Measurements from ENCODE around the gene VAV2. TPM values are rescaled to one million over a fixed set of nuclear protein-coding genes. Genes with fewer than 3 reads are reported as not detected.

The VAV2 gene
- polyA plus RNA-seq, 2 of the 4 experiments (the other 2 are of a cell fraction), result 9.8 to 21.4 TPM

DNA sequence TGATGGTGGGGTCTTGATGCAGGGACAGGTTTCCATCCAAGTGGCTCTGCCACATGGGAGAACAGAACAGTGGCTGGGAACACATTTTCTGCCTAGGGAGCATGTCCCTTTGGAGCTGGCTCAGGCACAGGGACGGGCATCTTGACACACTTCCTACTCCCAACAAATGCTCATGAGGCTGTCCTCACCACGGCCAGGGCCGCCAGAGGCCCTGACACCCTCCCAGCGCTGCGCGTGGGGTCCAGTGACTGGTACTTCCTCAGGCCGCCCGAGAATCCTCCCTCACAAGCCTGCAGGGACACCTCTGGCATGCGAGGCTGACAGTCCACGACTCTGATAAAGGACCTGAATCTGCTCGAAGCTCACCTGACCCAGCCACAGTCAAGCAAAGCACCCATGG lies 193.0 kb downstream of the VAV2 start:
- no peak overlapping the region for H3K27ac ChIP-seq
- no peak overlapping the region for H3K4me2 ChIP-seq
- FAIRE-seq, result no peak
- no peak for TF ChIP-seq ZSCAN20 (CRISPR knock-in tag; IDR thresholded peaks at IDR 0.05)
- no peak for TF ChIP-seq MAZ (IDR thresholded peaks at IDR 0.05; ENCODE audit: borderline replicate concordance, low read depth, low read length)
- TF ChIP-seq JUNB (IDR thresholded peaks at IDR 0.05), result no peak
- no peak for TF ChIP-seq HEYL (CRISPR knock-in tag; IDR thresholded peaks at IDR 0.05)
- TF ChIP-seq KDM1A (IDR thresholded peaks at IDR 0.05; ENCODE audit: low read depth), result no peak
- no peak for TF ChIP-seq BHLHE40 (IDR thresholded peaks at IDR 0.05; ENCODE audit: low read depth, low read length)
- TF ChIP-seq, protein P1, sequence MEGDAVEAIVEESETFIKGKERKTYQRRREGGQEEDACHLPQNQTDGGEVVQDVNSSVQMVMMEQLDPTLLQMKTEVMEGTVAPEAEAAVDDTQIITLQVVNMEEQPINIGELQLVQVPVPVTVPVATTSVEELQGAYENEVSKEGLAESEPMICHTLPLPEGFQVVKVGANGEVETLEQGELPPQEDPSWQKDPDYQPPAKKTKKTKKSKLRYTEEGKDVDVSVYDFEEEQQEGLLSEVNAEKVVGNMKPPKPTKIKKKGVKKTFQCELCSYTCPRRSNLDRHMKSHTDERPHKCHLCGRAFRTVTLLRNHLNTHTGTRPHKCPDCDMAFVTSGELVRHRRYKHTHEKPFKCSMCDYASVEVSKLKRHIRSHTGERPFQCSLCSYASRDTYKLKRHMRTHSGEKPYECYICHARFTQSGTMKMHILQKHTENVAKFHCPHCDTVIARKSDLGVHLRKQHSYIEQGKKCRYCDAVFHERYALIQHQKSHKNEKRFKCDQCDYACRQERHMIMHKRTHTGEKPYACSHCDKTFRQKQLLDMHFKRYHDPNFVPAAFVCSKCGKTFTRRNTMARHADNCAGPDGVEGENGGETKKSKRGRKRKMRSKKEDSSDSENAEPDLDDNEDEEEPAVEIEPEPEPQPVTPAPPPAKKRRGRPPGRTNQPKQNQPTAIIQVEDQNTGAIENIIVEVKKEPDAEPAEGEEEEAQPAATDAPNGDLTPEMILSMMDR (IDR thresholded peaks at IDR 0.05), result no peak
- no peak for TF ChIP-seq POLR2AphosphoS2 (conservative IDR thresholded peaks at IDR 0.05; ENCODE audit: low read length)
- no peak for TF ChIP-seq EHF (CRISPR knock-in tag; IDR thresholded peaks at IDR 0.05)
- no peak overlapping the region for H3K4me3 ChIP-seq
- H3K9me3 ChIP-seq, result no peaks in the 10 kb centered on the region
- DNase-seq (ENCODE audit: low read depth in 1 of 2, low spot score in 1 of 2), result no peak
- ATAC-seq, result no peak
- H3K4me1 ChIP-seq, result no peaks in the 10 kb centered on the region
- ChIA-PET CTCF (interaction anchor here (0.9 to 10.3 kb wide), 3 partner anchors 17 to 196 kb away, joined by 3 to 188 read pairs (median 3); no protein-coding TSS in a partner anchor), POLR2A (no interaction called here)
- WGBS (ENCODE audit: missing lambda C conversion rate), result 95% methylated on average over 6 of the region's 11 CpGs

DNA sequence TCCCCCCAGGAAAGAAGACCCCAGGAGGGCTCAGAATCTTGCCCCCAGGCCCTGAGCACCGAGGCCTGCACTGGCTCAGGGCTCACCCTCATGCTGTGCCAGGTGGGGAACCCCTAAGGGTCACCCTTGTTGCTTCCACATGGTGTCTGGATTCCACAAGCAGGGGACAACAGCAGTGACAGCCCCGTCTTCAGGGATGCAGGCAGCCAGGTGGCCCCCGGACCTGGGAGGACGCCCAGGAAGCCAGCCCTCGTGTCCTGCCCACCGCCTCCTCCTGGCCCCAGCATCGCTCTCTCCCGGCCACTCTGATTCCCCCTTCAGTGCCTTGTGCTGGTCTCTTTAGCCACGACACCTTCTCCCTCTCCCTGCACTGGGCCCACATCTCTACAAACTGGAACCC lies 194.0 kb downstream of the VAV2 start:
- CTCF ChIA-PET, result interaction anchor here (1.4 to 10.3 kb wide), 2 partner anchors 16 to 197 kb away, joined by 8 to 188 read pairs; no protein-coding TSS in a partner anchor

DNA sequence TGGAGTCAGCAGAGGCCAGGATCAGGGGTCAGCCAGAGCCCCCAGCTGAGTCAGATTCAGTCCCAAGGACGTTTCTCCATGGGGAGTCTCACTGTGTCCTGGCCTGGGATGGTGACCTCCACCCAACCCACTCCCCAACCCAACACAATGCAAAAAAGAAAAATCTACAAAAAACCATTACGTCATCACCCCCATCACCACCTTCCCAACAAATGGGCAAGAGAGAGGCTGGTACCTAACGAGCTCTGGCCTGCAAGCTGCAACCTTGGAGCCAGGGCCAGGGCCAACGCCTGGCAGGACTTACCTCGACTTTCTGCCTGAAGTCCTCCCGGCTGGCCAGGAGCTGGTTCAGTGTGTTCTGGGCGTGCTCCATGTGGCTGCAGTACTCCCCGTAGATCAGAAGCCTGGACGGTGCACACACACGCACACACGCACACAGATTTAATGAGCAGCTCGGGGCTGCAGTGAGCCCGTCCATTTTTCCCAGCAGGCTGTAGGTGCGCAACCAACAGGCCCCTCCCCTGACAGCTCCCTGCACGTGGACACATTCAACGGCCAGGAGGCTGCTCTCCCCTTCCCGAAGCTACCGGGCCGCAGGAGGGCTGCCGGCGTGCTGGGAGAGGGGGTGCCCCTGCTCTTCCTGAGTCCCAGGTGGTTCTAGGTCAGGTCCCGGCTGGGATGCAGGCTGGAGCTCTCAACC lies 194.6 kb downstream of the VAV2 start:
- DNase-seq (ENCODE audit: low read depth in 1 of 2, low spot score in 1 of 2) (no peak), FAIRE-seq (no peak), ATAC-seq (no peak)
- no peak overlapping the region for H3K27ac ChIP-seq
- ChIA-PET POLR2A (no interaction called here), CTCF (interaction anchor here (0.6 to 10.3 kb wide), 3 partner anchors 15 to 362 kb away, joined by 3 to 188 read pairs (median 8); no protein-coding TSS in a partner anchor)
- H3K4me3 ChIP-seq, result no peak overlapping the region
- no peak overlapping the region for H3K4me2 ChIP-seq
- no peaks in the 10 kb centered on the region for H3K9me3 ChIP-seq
- H3K4me1 ChIP-seq, result peaks cover 9% of the 10 kb centered on the region
- WGBS (ENCODE audit: missing lambda C conversion rate), result 89% methylated on average over 18 of the region's 22 CpGs
- TF ChIP-seq POLR2A (IDR thresholded peaks at IDR 0.05; ENCODE audit: low read length) (no peak), KDM1A (IDR thresholded peaks at IDR 0.05; ENCODE audit: low read depth) (no peak), PHF8 (IDR thresholded peaks at IDR 0.05; ENCODE audit: borderline replicate concordance, low read depth) (no peak), RFX5 (IDR thresholded peaks at IDR 0.05) (no peak), CBX8 (IDR thresholded peaks at IDR 0.05) (no peak), HDAC2 (IDR thresholded peaks at IDR 0.05) (no peak), FOSL2 (IDR thresholded peaks at IDR 0.05) (no peak), FOSL2 (CRISPR knock-in tag; IDR thresholded peaks at IDR 0.05) (no peak), CHD2 (IDR thresholded peaks at IDR 0.05; ENCODE audit: low read length, partially characterized antibody) (no peak), NFE2L2 (conservative IDR thresholded peaks at IDR 0.05; ENCODE audit: low read length) (no peak), RARB (CRISPR knock-in tag; IDR thresholded peaks at IDR 0.05) (no peak), RAD21 (conservative IDR thresholded peaks at IDR 0.05 in 1 of 2, IDR thresholded peaks at IDR 0.05 in 1 of 2) (no peak), MAZ (IDR thresholded peaks at IDR 0.05; ENCODE audit: borderline replicate concordance, low read depth, low read length) (no peak), TFCP2L1 (CRISPR knock-in tag; IDR thresholded peaks at IDR 0.05) (no peak)
- TF ChIP-seq, protein P2, sequence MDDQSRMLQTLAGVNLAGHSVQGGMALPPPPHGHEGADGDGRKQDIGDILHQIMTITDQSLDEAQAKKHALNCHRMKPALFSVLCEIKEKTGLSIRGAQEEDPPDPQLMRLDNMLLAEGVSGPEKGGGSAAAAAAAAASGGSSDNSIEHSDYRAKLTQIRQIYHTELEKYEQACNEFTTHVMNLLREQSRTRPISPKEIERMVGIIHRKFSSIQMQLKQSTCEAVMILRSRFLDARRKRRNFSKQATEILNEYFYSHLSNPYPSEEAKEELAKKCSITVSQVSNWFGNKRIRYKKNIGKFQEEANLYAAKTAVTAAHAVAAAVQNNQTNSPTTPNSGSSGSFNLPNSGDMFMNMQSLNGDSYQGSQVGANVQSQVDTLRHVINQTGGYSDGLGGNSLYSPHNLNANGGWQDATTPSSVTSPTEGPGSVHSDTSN (IDR thresholded peaks at IDR 0.05), result no peak
- TF ChIP-seq, protein P3, sequence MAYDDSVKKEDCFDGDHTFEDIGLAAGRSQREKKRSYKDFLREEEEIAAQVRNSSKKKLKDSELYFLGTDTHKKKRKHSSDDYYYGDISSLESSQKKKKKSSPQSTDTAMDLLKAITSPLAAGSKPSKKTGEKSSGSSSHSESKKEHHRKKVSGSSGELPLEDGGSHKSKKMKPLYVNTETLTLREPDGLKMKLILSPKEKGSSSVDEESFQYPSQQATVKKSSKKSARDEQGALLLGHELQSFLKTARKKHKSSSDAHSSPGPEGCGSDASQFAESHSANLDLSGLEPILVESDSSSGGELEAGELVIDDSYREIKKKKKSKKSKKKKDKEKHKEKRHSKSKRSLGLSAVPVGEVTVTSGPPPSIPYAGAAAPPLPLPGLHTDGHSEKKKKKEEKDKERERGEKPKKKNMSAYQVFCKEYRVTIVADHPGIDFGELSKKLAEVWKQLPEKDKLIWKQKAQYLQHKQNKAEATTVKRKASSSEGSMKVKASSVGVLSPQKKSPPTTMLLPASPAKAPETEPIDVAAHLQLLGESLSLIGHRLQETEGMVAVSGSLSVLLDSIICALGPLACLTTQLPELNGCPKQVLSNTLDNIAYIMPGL (CRISPR knock-in tag; IDR thresholded peaks at IDR 0.05; ENCODE audit: borderline replicate concordance), result no peak
- TF ChIP-seq, protein P4, sequence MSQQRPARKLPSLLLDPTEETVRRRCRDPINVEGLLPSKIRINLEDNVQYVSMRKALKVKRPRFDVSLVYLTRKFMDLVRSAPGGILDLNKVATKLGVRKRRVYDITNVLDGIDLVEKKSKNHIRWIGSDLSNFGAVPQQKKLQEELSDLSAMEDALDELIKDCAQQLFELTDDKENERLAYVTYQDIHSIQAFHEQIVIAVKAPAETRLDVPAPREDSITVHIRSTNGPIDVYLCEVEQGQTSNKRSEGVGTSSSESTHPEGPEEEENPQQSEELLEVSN (IDR thresholded peaks at IDR 0.05; ENCODE audit: borderline replicate concordance, low read depth), result no peak
- TF ChIP-seq, protein P5, sequence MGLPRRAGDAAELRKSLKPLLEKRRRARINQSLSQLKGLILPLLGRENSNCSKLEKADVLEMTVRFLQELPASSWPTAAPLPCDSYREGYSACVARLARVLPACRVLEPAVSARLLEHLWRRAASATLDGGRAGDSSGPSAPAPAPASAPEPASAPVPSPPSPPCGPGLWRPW (IDR thresholded peaks at IDR 0.05), result no peak

More for the DNA sequence above, 194.0 kb downstream of the VAV2 start:
- H3K4me3 ChIP-seq, result no peak overlapping the region
- FAIRE-seq, result no peak
- no peak for ATAC-seq
- H3K9me3 ChIP-seq, result no peaks in the 10 kb centered on the region
- no peak overlapping the region for H3K4me2 ChIP-seq
- H3K27ac ChIP-seq, result no peak overlapping the region
- POLR2A ChIA-PET, result no interaction called here
- DNase-seq (ENCODE audit: low read depth in 1 of 2, low spot score in 1 of 2), result no peak
- H3K4me1 ChIP-seq, result peaks cover 4% of the 10 kb centered on the region
- WGBS (ENCODE audit: missing lambda C conversion rate), result 85% methylated on average over 9 of the region's 9 CpGs
- TF ChIP-seq PHF8 (IDR thresholded peaks at IDR 0.05; ENCODE audit: borderline replicate concordance, low read depth) (no peak), ZFP36 (IDR thresholded peaks at IDR 0.05; ENCODE audit: borderline replicate concordance, partially characterized antibody) (no peak), FOSB (CRISPR knock-in tag; IDR thresholded peaks at IDR 0.05) (no peak), GATA3 (IDR thresholded peaks at IDR 0.05; ENCODE audit: borderline replicate concordance) (no peak), EP300 (IDR thresholded peaks at IDR 0.05) (no peak), HOXA7 (CRISPR knock-in tag; IDR thresholded peaks at IDR 0.05) (no peak), EHF (CRISPR knock-in tag; IDR thresholded peaks at IDR 0.05) (no peak), ZNF302 (CRISPR knock-in tag; IDR thresholded peaks at IDR 0.05) (no peak), FOSL2 (IDR thresholded peaks at IDR 0.05) (no peak), FOSL2 (CRISPR knock-in tag; IDR thresholded peaks at IDR 0.05) (no peak), MAZ (IDR thresholded peaks at IDR 0.05; ENCODE audit: borderline replicate concordance, low read depth, low read length) (no peak), MYC (IDR thresholded peaks at IDR 0.05; ENCODE audit: borderline replicate concordance, low read length) (no peak), JUNB (IDR thresholded peaks at IDR 0.05) (no peak)
- TF ChIP-seq, protein P5 (IDR thresholded peaks at IDR 0.05), result no peak

Data from A549 (cell line).